ENCODE data around the gene GPLD1. TPM values are rescaled to one million over a fixed set of nuclear protein-coding genes. Genes with fewer than 3 reads are reported as not detected.

The GPLD1 gene
- total and polyA plus RNA-seq, 4 donors: 7.7 to 13.1 (median 10.4) TPM

- H3K4me1 ChIP-seq (ENCODE audit: control insufficient read depth, insufficient read depth, low read length): no peaks in the 10 kb centered on the region
- no peak overlapping the region for H3K27ac ChIP-seq (ENCODE audit: low read depth, low read length)
- H3K27me3 ChIP-seq (ENCODE audit: control insufficient read depth, insufficient read depth, low read length): no peaks in the 10 kb centered on the region
- 100% methylated on average over 1 of the region's 4 CpGs for WGBS (ENCODE audit: insufficient coverage)
- no peak for DNase-seq (ENCODE audit: low read depth in 4 of 6, low spot score in 6 of 6)
- no peaks in the 10 kb centered on the region for H3K9me3 ChIP-seq (ENCODE audit: control insufficient read depth, insufficient read depth, low read length)
- no peak overlapping the region for H3K4me3 ChIP-seq (ENCODE audit: low read depth, low read length)
- H3K36me3 ChIP-seq (ENCODE audit: control insufficient read depth, insufficient read depth, low read length): peaks cover 8% of the 10 kb centered on the region
Observed at GRCh38 chr6:24486065-24486464, 3.3 kb downstream of the GPLD1 start.

- H3K27me3 ChIP-seq (ENCODE audit: control insufficient read depth, insufficient read depth, low read length): no peaks in the 10 kb centered on the region
- no peaks in the 10 kb centered on the region for H3K9me3 ChIP-seq (ENCODE audit: control insufficient read depth, insufficient read depth, low read length)
- peak in 1 of 6 donors; percentile 13 for DNase-seq (ENCODE audit: low read depth in 4 of 6, low spot score in 6 of 6)
- no CpG with 5 or more reads among the region's 7 CpGs for WGBS (ENCODE audit: insufficient coverage)
- H3K4me3 ChIP-seq (ENCODE audit: low read depth, low read length): no peak overlapping the region
- H3K27ac ChIP-seq (ENCODE audit: low read depth, low read length): no peak overlapping the region
- peaks cover 8% of the 10 kb centered on the region for H3K36me3 ChIP-seq (ENCODE audit: control insufficient read depth, insufficient read depth, low read length)
- no peaks in the 10 kb centered on the region for H3K4me1 ChIP-seq (ENCODE audit: control insufficient read depth, insufficient read depth, low read length)
Observed at GRCh38 chr6:24484657-24485323, 4.6 kb downstream of the GPLD1 start.

- DNase-seq (ENCODE audit: low read depth in 4 of 6, low spot score in 6 of 6): no peak
- no peak overlapping the region for H3K27ac ChIP-seq (ENCODE audit: low read depth, low read length)
- no peaks in the 10 kb centered on the region for H3K27me3 ChIP-seq (ENCODE audit: control insufficient read depth, insufficient read depth, low read length)
- peaks cover 8% of the 10 kb centered on the region for H3K36me3 ChIP-seq (ENCODE audit: control insufficient read depth, insufficient read depth, low read length)
- no peaks in the 10 kb centered on the region for H3K4me1 ChIP-seq (ENCODE audit: control insufficient read depth, insufficient read depth, low read length)
- WGBS (ENCODE audit: insufficient coverage): 91% methylated on average over 4 of the region's 5 CpGs
- H3K9me3 ChIP-seq (ENCODE audit: control insufficient read depth, insufficient read depth, low read length): no peaks in the 10 kb centered on the region
- H3K4me3 ChIP-seq (ENCODE audit: low read depth, low read length): no peak overlapping the region
Observed at GRCh38 chr6:24481449-24481848, 7.9 kb downstream of the GPLD1 start.

GRCh38 chr6:24480705-24481104, 8.7 kb downstream of the GPLD1 start:
- Histone ChIP-seq H3K27ac (ENCODE audit: low read depth, low read length) (no peak overlapping the region), H3K4me1 (ENCODE audit: control insufficient read depth, insufficient read depth, low read length) (no peaks in the 10 kb centered on the region), H3K27me3 (ENCODE audit: control insufficient read depth, insufficient read depth, low read length) (no peaks in the 10 kb centered on the region), H3K9me3 (ENCODE audit: control insufficient read depth, insufficient read depth, low read length) (no peaks in the 10 kb centered on the region), H3K36me3 (ENCODE audit: control insufficient read depth, insufficient read depth, low read length) (peaks cover 8% of the 10 kb centered on the region), H3K4me3 (ENCODE audit: low read depth, low read length) (no peak overlapping the region)
- DNase-seq (ENCODE audit: low read depth in 4 of 6, low spot score in 6 of 6): no peak
- 87% methylated on average over 6 of the region's 9 CpGs for WGBS (ENCODE audit: insufficient coverage)

- Histone ChIP-seq H3K4me3 (ENCODE audit: low read depth, low read length) (no peak overlapping the region), H3K4me1 (ENCODE audit: control insufficient read depth, insufficient read depth, low read length) (no peaks in the 10 kb centered on the region), H3K27ac (ENCODE audit: low read depth, low read length) (no peak overlapping the region), H3K36me3 (ENCODE audit: control insufficient read depth, insufficient read depth, low read length) (peaks cover 4% of the 10 kb centered on the region), H3K27me3 (ENCODE audit: control insufficient read depth, insufficient read depth, low read length) (no peaks in the 10 kb centered on the region), H3K9me3 (ENCODE audit: control insufficient read depth, insufficient read depth, low read length) (no peaks in the 10 kb centered on the region)
- DNase-seq (ENCODE audit: low read depth in 4 of 6, low spot score in 6 of 6): no peak
- 90% methylated on average over 2 of the region's 4 CpGs for WGBS (ENCODE audit: insufficient coverage)
Observed at GRCh38 chr6:24478903-24479302, 10.5 kb downstream of the GPLD1 start.

- Histone ChIP-seq H3K4me1 (ENCODE audit: control insufficient read depth, insufficient read depth, low read length) (no peaks in the 10 kb centered on the region), H3K9me3 (ENCODE audit: control insufficient read depth, insufficient read depth, low read length) (no peaks in the 10 kb centered on the region), H3K36me3 (ENCODE audit: control insufficient read depth, insufficient read depth, low read length) (no peaks in the 10 kb centered on the region), H3K27me3 (ENCODE audit: control insufficient read depth, insufficient read depth, low read length) (no peaks in the 10 kb centered on the region), H3K27ac (ENCODE audit: low read depth, low read length) (no peak overlapping the region), H3K4me3 (ENCODE audit: low read depth, low read length) (no peak overlapping the region)
- WGBS (ENCODE audit: insufficient coverage): 100% methylated on average over 1 of the region's 1 CpG
- DNase-seq (ENCODE audit: low read depth in 4 of 6, low spot score in 6 of 6): no peak
Observed at GRCh38 chr6:24477070-24477469, 12.3 kb downstream of the GPLD1 start.

GRCh38 chr6:24476631-24477030, 12.7 kb downstream of the GPLD1 start:
- 100% methylated on average over 3 of the region's 6 CpGs for WGBS (ENCODE audit: insufficient coverage)
- Histone ChIP-seq H3K36me3 (ENCODE audit: control insufficient read depth, insufficient read depth, low read length) (no peaks in the 10 kb centered on the region), H3K27ac (ENCODE audit: low read depth, low read length) (no peak overlapping the region), H3K27me3 (ENCODE audit: control insufficient read depth, insufficient read depth, low read length) (no peaks in the 10 kb centered on the region), H3K4me1 (ENCODE audit: control insufficient read depth, insufficient read depth, low read length) (no peaks in the 10 kb centered on the region), H3K4me3 (ENCODE audit: low read depth, low read length) (no peak overlapping the region), H3K9me3 (ENCODE audit: control insufficient read depth, insufficient read depth, low read length) (no peaks in the 10 kb centered on the region)
- no peak for DNase-seq (ENCODE audit: low read depth in 4 of 6, low spot score in 6 of 6)

GRCh38 chr6:24472181-24472580, 17.2 kb downstream of the GPLD1 start:
- Histone ChIP-seq H3K36me3 (ENCODE audit: control insufficient read depth, insufficient read depth, low read length) (no peaks in the 10 kb centered on the region), H3K4me1 (ENCODE audit: control insufficient read depth, insufficient read depth, low read length) (no peaks in the 10 kb centered on the region), H3K9me3 (ENCODE audit: control insufficient read depth, insufficient read depth, low read length) (no peaks in the 10 kb centered on the region), H3K27ac (ENCODE audit: low read depth, low read length) (no peak overlapping the region), H3K27me3 (ENCODE audit: control insufficient read depth, insufficient read depth, low read length) (no peaks in the 10 kb centered on the region), H3K4me3 (ENCODE audit: low read depth, low read length) (no peak overlapping the region)
- DNase-seq (ENCODE audit: low read depth in 4 of 6, low spot score in 6 of 6): no peak

GRCh38 chr6:24469811-24470210, 19.6 kb downstream of the GPLD1 start:
- Histone ChIP-seq H3K4me1 (ENCODE audit: control insufficient read depth, insufficient read depth, low read length) (no peaks in the 10 kb centered on the region), H3K9me3 (ENCODE audit: control insufficient read depth, insufficient read depth, low read length) (no peaks in the 10 kb centered on the region), H3K27ac (ENCODE audit: low read depth, low read length) (no peak overlapping the region), H3K36me3 (ENCODE audit: control insufficient read depth, insufficient read depth, low read length) (peaks cover 5% of the 10 kb centered on the region), H3K27me3 (ENCODE audit: control insufficient read depth, insufficient read depth, low read length) (no peaks in the 10 kb centered on the region), H3K4me3 (ENCODE audit: low read depth, low read length) (no peak overlapping the region)
- no CpG with 5 or more reads among the region's 7 CpGs for WGBS (ENCODE audit: insufficient coverage)
- DNase-seq (ENCODE audit: low read depth in 4 of 6, low spot score in 6 of 6): no peak

GRCh38 chr6:24464253-24465038, 24.9 kb downstream of the GPLD1 start:
- WGBS (ENCODE audit: insufficient coverage): 100% methylated on average over 5 of the region's 11 CpGs
- no peaks in the 10 kb centered on the region for H3K9me3 ChIP-seq (ENCODE audit: control insufficient read depth, insufficient read depth, low read length)
- H3K27me3 ChIP-seq (ENCODE audit: control insufficient read depth, insufficient read depth, low read length): no peaks in the 10 kb centered on the region

More at GRCh38 chr6:24464253-24465038, 24.9 kb downstream of the GPLD1 start:
- no peak overlapping the region for H3K4me3 ChIP-seq (ENCODE audit: low read depth, low read length)
- DNase-seq (ENCODE audit: low read depth in 4 of 6, low spot score in 6 of 6): no peak
- H3K36me3 ChIP-seq (ENCODE audit: control insufficient read depth, insufficient read depth, low read length): peaks cover 5% of the 10 kb centered on the region
- no peaks in the 10 kb centered on the region for H3K4me1 ChIP-seq (ENCODE audit: control insufficient read depth, insufficient read depth, low read length)
- no peak overlapping the region for H3K27ac ChIP-seq (ENCODE audit: low read depth, low read length)
